GM20000 (cell line): ENCODE measurements around the gene OR51G2.
"Not testable (repeated sequence)": the region's sequence is repeated elsewhere in the genome, so short reads cannot be mapped to it uniquely, and the experiment has no call there.

ENCODE experiments used
- DNase-seq: peaks from one replicate; pipeline ENCODE4 v3.0.0; 2012; ENCODE audit warnings: low spot score
- TF ChIP-seq, protein P1 (sequence below): IDR thresholded peaks from 2 replicates; pipeline ENCODE4 v1.5.1; 2012; ENCODE audit warnings: mild to moderate bottlenecking, control low read depth; ENCODE audit errors: extremely low read depth, missing control alignments

Gene OR51G2

DNA sequence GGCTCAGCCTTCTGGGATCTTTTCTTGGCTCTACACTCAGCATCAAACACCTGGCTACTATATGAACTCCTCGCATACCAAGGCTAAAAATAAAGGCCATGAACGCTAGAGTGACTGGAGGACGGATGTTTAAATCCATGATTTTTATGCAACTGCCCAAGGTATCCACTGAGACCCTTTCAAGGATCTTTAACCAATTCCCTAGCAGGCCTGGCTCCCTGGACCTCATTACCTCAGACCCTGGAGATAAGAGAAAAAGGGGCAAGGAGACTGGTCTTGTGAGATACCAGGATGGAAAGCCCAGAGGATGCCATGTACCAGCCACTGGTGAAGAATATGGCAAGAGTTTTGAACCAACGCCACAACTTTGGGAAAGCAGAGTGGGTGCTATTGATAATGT lies at the start of gene OR51G2:
Gene OR51G2, minus strand, starts transcription at position 101 of the 400 bp plus-strand sequence. CDS start 3,687 bp downstream, outside the sequence.
- no peak for DNase-seq
- TF ChIP-seq, protein P1, sequence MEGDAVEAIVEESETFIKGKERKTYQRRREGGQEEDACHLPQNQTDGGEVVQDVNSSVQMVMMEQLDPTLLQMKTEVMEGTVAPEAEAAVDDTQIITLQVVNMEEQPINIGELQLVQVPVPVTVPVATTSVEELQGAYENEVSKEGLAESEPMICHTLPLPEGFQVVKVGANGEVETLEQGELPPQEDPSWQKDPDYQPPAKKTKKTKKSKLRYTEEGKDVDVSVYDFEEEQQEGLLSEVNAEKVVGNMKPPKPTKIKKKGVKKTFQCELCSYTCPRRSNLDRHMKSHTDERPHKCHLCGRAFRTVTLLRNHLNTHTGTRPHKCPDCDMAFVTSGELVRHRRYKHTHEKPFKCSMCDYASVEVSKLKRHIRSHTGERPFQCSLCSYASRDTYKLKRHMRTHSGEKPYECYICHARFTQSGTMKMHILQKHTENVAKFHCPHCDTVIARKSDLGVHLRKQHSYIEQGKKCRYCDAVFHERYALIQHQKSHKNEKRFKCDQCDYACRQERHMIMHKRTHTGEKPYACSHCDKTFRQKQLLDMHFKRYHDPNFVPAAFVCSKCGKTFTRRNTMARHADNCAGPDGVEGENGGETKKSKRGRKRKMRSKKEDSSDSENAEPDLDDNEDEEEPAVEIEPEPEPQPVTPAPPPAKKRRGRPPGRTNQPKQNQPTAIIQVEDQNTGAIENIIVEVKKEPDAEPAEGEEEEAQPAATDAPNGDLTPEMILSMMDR, result no peak

DNA sequence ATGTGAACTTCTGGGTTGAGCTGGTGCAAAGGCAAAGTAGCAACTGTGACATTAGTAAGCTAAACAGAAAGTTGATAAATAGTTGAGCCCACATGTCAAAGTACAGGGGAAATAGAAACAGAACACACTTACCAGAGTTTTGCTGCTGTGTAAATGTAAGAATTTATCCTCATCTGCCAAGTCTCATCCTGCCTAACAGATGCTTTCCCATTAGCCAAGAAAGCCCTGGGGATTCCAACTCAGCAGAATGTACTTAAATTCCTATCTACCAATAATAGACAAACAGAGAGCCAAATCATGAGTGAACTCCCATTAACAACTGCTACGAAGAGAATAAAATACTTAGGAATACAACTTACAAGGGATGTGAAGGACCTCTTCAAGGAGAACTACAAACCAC lies 43.7 kb upstream of the OR51G2 start:
- no peak for DNase-seq
- TF ChIP-seq, protein P1, result no peak

DNA sequence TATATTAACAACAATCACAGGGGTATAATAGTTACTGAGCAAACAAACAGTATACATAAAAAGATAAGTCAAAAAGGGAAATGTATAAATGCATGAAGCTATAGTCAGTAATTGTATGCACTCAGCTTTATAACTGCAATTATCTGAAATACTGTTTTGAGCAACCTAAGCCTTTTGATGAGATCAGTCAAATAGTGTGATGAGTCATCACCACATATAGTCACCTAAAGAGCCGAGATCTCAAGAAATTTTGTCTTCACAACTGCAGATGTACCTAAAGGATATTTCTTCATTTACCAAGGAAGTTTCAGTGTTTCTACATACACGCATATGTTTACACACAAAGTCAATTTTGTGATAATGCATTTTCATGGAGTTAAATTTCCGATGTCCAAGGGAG lies 41.7 kb upstream of the OR51G2 start:
- no peak for DNase-seq
- TF ChIP-seq, protein P1, result no peak

- TF ChIP-seq, protein P1, result no peak
- no peak for DNase-seq
Observed at GRCh38 chr11:4957396-4957795, 38.2 kb upstream of the OR51G2 start.

GRCh38 chr11:4955613-4956012 lies 36.5 kb upstream of the OR51G2 start, which contains the start of gene OR51A2:
Gene OR51A2, minus strand, starts transcription at chr11:4955713. Its CDS starts 0 bp downstream, at chr11:4955713.
- not testable (repeated sequence) for DNase-seq

DNA sequence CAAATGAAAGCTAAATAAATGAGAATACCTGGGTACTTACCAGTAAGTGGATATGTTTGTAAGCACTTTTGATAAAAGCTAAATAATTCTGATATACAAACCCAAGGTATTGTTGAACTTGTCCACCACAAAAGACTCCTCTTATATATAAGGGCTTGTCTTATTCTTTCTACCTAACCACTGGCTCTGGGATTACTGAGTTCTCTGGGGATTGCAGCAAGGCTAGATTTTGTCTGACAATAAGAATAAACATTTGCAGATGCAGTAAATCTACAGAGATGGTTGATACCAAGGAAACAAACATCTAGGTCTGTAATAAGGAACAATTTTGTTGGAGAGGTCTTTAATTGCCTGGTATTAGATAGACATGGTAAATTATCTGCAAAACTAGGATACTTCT lies 28.4 kb upstream of the OR51G2 start, which contains the start of gene OR51A4:
Gene OR51A4, minus strand, starts transcription at position 101 of the 400 bp plus-strand sequence. CDS start 505 bp downstream, outside the sequence.
- TF ChIP-seq, protein P1, result no peak
- DNase-seq, result no peak

DNA sequence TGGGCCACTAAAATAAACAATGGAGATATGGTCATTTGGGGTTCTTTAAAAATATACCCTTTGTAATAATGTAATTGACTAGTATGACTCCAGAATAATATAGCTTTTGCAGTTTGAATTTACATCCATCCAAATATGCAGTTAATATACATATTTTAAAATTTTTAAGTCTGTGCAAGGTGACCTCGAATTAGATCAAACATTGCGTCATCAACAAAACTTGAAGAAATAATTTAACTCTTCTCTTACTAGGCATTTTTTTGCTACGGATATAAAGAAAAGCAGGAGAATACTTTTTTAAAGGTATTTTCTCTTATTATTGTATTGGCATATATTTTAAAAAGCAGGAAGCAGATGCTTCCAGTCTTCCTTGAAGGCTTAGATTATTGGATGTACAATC lies 17.6 kb upstream of the OR51G2 start:
- TF ChIP-seq, protein P1, result no peak

GRCh38 chr11:4932751-4933150 lies 13.6 kb upstream of the OR51G2 start:
- DNase-seq, result no peak
- TF ChIP-seq, protein P1, result no peak

More for the DNA sequence above, 17.6 kb upstream of the OR51G2 start:
- DNase-seq, result no peak
